ENCODE data around the gene CTNNBL1. TPM values are rescaled to one million over a fixed set of nuclear protein-coding genes. Genes with fewer than 3 reads are reported as not detected.

CTNNBL1 gene
- total and polyA plus RNA-seq, 8 donors, result 14.8 to 34.9 (median 21.3) TPM

DNA sequence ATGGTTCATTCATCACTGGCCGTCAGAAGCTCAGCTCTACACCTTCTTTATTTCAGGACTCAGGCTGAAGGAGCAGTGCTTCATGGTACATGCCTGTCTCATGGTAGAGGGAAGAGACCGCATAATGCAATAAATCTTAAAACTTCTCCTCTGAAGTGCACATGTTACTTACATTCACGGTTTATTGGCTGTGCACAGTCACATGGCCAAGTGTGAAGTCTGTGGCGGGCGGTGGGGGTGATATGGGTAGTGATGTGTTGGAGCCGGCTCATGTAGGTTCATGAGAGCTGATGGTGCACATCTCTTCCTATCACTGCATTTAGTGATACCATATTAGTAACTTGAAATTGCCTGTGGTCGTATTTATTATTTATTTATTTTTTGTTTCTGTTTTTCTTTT lies 102.9 kb downstream of the CTNNBL1 start:
- no peak for DNase-seq
- no peak overlapping the region for H3K27ac ChIP-seq
- no peaks in the 10 kb centered on the region for H3K27me3 ChIP-seq
- intact Hi-C loops (cut with DNase I), result no loop called here
- H3K4me1 ChIP-seq, result no peaks in the 10 kb centered on the region
- H3K9me3 ChIP-seq, result no peaks in the 10 kb centered on the region
- H3K4me3 ChIP-seq, result no peak overlapping the region
- no peak for FAIRE-seq
- WGBS, 2 donors, result 82 to 83% methylated on average over 7 of the region's 7 CpGs
- no peaks in the 10 kb centered on the region for H3K36me3 ChIP-seq
- TF ChIP-seq, protein P1, sequence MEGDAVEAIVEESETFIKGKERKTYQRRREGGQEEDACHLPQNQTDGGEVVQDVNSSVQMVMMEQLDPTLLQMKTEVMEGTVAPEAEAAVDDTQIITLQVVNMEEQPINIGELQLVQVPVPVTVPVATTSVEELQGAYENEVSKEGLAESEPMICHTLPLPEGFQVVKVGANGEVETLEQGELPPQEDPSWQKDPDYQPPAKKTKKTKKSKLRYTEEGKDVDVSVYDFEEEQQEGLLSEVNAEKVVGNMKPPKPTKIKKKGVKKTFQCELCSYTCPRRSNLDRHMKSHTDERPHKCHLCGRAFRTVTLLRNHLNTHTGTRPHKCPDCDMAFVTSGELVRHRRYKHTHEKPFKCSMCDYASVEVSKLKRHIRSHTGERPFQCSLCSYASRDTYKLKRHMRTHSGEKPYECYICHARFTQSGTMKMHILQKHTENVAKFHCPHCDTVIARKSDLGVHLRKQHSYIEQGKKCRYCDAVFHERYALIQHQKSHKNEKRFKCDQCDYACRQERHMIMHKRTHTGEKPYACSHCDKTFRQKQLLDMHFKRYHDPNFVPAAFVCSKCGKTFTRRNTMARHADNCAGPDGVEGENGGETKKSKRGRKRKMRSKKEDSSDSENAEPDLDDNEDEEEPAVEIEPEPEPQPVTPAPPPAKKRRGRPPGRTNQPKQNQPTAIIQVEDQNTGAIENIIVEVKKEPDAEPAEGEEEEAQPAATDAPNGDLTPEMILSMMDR (IDR thresholded peaks at IDR 0.05), result no peak
- ATAC-seq, result no peak

DNA sequence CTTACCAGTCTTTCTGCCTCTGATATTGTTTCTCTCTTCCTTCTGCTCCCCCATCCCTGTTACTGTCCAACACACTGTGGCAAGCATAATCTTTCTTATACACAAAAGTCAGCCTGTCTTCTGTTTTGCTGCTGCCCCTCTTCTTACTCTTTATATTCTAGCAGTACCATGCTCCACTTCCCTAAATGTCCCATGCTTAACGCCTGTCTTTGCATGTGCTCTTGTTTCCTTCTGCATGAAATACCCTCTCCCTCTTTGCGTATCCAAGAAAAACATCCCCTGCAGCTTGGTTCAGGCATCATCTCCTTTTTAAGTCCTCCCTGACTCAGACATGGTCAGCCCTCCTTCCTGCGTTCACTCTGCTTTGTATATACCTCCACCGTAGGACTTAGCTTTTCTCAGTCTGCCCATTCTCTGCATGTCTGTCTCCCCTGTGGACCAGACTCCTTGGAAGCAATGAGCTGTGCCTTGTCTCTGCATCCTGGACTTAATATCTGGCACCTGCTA lies 103.9 kb downstream of the CTNNBL1 start:
- no peak for DNase-seq
- H3K4me1 ChIP-seq, result no peaks in the 10 kb centered on the region
- no peak overlapping the region for H3K27ac ChIP-seq
- TF ChIP-seq, protein P1 (IDR thresholded peaks at IDR 0.05), result no peak
- no peaks in the 10 kb centered on the region for H3K36me3 ChIP-seq
- no peak overlapping the region for H3K4me3 ChIP-seq
- H3K9me3 ChIP-seq, result no peaks in the 10 kb centered on the region
- intact Hi-C loops (cut with DNase I), result no loop called here
- no peak for ATAC-seq
- 88 to 89% methylated on average over 4 of the region's 4 CpGs for WGBS, 2 donors
- H3K27me3 ChIP-seq, result no peaks in the 10 kb centered on the region
- FAIRE-seq, result no peak

DNA sequence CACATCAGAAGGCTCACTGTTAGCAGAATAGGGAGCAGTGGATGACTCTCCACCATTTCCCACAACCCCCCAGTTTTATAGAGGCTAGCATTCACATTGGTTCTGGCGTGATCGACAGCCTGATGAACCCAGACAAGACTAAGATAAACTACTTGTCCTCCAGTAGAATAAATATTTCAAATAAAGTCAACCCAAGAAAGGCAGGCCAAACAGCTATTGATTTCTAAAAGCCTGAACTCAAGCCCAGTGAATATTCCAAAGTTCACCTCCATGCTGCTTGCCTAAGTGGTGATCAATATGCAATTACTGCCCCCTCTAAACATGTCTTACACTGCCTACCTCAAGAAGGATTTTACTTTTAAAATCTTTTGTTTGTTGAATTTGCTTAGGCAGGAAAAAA lies 104.5 kb downstream of the CTNNBL1 start:
- Histone ChIP-seq H3K27ac (no peak overlapping the region), H3K4me1 (no peaks in the 10 kb centered on the region), H3K9me3 (no peaks in the 10 kb centered on the region), H3K4me3 (no peak overlapping the region), H3K27me3 (no peaks in the 10 kb centered on the region), H3K36me3 (no peaks in the 10 kb centered on the region)
- TF ChIP-seq, protein P1 (IDR thresholded peaks at IDR 0.05), result no peak
- intact Hi-C loops (cut with DNase I), result no loop called here
- DNase-seq (no peak), FAIRE-seq (no peak), ATAC-seq (no peak)
- WGBS, 2 donors, result 24 to 35% methylated on average over 2 of the region's 2 CpGs

DNA sequence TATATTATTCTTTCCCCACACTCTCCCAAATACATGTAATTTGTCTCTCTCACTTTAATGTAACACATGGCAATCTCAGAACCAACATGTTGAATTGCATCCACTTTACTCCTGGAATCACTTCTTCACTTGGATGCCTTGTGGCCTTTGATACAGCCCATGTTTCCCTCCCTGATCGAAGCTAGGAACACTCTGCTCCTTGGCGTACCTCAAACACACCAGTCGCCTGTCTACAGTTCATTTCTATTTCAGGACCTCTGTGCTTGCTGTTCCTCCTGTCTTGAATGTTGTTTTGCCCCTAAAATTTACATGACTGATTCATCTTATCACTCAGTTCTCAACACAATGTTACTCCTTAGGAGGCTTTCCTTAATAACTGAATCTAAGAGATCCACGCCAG lies 106.8 kb downstream of the CTNNBL1 start:
- WGBS, 2 donors, result 95 to 98% methylated on average over 4 of the region's 4 CpGs
- no peaks in the 10 kb centered on the region for H3K27me3 ChIP-seq
- H3K36me3 ChIP-seq, result peaks cover 0 to 3% (median 0%) of the 10 kb centered on the region in 3 donors
- DNase-seq (no peak), ATAC-seq (no peak), FAIRE-seq (no peak)
- H3K27ac ChIP-seq, result no peak overlapping the region
- no peaks in the 10 kb centered on the region for H3K9me3 ChIP-seq
- no peaks in the 10 kb centered on the region for H3K4me1 ChIP-seq
- H3K4me3 ChIP-seq, result no peak overlapping the region
- intact Hi-C loops (cut with DNase I), result no loop called here
- TF ChIP-seq, protein P1 (IDR thresholded peaks at IDR 0.05), result no peak

DNA sequence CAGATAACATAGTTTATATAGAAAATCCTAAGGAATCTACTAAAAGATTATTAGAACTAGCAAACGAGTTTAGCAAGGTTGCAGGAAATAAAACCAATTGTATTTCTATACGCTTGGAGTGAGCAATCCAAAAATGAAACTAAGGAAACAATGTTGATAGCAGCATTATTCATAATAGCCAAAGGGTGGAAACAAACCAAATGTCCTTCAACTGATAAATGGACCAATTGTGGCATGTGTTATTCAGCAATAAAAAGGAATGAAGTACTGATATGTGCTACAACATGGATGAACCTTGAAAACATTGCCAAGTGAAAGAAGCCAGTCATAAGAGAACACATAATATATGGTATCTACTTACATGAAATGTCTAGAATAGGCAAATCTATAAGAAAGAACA lies 108.1 kb downstream of the CTNNBL1 start:
- no peak for DNase-seq
- FAIRE-seq, result no peak
- no peak for ATAC-seq
- no peaks in the 10 kb centered on the region for H3K27me3 ChIP-seq
- no peak overlapping the region for H3K27ac ChIP-seq
- no peaks in the 10 kb centered on the region for H3K4me1 ChIP-seq
- H3K9me3 ChIP-seq, result no peaks in the 10 kb centered on the region
- intact Hi-C loops (cut with DNase I), result no loop called here
- peaks cover 0 to 3% (median 0%) of the 10 kb centered on the region in 3 donors for H3K36me3 ChIP-seq
- 76 to 79% methylated on average over 2 of the region's 2 CpGs for WGBS, 2 donors
- TF ChIP-seq, protein P1 (IDR thresholded peaks at IDR 0.05), result no peak
- H3K4me3 ChIP-seq, result no peak overlapping the region
